Hematopoietic multipotent progenitor cell treated with erythropoietin and hydrocortisone succinate and interleukin-3 and kit ligand, for 4 days (in vitro differentiated cells): ENCODE measurements around the gene RNU11.
"Not testable (repeated sequence)": the region's sequence is repeated elsewhere in the genome, so short reads cannot be mapped to it uniquely, and the experiment has no call there.

Experiments
- DNase-seq: peaks from one replicate; pipeline ENCODE4 v3.0.0-alpha.2; 2015

RNU11 gene

DNA sequence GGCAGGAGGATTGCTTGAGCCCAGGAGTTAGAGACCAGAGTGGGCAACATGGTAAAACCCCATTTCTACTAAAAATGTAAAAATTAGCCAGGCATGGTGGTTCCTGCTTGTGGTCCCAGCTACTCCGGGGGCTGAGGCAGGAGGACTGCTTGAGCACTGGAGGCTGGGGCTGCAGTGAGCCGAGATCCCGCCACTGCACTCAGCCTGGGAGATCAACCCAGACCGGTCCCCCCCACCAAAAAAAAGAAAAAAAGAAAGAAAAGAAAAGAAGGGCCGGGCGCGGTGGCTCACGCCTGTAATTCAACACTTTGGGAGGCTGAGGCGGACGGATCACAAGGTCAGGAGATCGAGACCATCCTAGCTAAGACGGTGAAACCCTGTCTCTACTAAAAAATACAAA, 18.4 kb downstream of the RNU11 start:
- no peak for DNase-seq

DNA sequence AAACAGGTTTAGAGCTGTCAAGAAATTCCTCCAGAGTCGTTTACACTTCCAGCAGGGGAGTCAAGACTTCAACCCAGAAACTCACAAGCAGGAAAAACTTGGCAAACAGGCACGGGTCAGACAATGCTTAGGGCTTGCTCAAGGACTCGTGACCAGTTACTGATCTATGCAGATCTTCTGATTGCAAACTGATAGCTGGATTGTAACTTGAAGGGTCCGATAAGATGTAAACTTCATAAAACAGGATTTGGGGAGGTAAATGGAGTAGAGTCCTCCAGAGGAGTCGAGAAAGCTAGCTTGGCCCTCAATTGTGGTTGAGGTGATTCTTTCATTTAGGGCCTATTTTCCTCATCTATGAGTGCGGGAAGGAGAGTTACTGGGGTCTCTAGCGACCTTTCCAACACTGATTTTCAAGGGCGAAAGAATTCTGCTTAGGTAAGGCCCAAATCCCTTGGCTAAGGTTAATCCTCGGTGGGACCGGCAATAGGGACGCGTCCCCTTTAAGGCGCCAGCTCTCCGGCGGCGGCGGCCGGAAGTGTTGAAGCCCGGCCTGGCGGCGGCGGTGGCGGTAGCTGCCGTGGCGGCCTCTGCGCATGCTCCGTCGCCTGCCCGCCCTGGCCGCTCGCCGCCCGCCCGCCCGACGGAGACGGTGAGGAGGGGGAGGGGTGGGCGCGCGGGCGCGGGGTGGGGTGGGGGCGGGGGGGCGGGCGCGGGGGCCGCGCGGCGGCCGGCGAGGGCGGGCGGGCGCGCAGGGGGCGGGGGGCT, 20.0 kb downstream of the RNU11 start, which contains the start of gene GMEB1:
Gene GMEB1, plus strand, starts transcription at position 594 of the 765 bp plus-strand sequence. CDS start 14,829 bp downstream, outside the sequence.
- peak; percentile 96 for DNase-seq

DNA sequence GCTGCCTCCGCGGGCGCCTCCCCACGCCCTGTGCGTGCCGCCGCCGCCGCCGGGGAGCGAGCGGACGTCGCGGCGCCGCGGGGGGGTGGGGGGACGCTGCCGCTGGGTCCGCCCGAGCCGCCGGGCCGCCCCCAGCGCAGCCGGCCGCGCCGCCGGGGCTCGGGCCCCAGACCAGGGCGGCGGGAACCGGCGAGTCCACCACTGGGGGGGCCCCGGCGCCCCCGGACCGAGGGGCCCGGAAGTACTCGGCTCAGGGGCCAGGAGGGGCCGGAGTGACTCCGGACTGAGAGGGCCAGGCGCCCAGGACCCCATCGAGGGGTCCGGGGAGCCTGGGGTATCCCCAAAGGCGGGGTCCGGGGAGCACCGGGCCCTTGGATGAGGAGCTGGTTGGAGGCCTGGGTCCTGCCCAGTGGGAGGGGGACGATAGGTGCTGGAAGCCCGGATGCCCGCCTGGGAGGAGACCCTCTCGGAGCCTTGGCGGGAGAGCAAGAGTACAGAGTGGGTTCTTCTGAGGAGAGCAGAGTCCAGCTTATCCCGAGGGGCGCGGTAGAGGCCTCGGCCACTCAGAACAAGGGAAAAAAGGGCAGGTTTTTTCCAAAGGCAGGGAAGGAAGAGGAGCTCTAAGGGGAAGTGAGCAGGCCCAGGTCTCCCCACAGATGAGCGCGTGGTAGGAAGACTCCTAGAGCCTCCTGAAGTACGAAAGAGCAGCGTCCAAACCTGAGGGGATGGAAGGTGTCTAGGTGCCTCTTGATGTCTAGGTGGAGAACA, 20.7 kb downstream of the RNU11 start:
- DNase-seq, result peak; percentile 55

DNA sequence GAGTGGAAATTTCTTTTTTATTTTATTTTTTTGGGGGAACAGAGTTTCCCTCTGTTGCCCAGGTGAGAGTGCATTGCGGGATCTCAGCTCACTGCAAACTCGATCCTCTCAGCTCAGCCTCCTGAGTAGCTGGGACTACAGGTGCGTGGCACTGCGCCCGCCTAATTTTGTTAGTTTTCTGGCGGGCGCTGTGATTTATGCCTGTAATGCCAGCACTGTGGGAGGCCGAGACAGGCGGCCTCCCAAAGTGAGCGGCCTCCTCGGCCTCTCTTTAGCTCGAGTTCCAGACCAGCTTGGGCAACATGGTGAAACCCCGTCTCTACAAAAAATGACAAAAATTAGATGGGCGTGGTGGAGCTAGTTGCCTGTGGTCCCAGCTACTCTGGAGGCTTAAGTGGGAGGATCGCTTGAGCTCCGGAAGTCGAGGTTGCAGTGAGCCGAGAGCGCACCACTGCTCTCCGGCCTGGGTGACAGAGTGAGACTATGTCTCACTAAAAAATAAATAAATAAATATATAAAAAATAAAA, 22.9 kb downstream of the RNU11 start:
- no peak for DNase-seq

DNA sequence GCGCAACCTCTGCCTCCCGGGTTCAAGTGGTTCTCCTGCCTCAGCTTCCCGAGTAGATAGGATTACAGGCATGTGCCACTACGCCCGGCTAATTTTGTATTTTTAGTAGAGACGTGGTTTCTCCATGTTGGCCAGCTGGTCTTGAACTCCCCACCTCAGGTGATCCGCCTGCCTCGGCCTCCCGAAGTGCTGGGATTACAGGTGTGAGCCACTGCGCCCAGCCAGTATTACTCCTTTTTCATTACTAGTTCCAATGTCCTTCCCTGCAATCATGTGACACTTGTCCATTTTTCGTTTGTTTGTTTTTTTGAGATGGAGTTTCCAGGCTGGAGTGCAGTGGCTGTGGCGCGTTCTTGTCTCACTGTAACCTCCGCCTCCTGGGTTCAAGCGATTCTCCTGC, 24.6 kb downstream of the RNU11 start:
- not testable (repeated sequence) for DNase-seq

DNA sequence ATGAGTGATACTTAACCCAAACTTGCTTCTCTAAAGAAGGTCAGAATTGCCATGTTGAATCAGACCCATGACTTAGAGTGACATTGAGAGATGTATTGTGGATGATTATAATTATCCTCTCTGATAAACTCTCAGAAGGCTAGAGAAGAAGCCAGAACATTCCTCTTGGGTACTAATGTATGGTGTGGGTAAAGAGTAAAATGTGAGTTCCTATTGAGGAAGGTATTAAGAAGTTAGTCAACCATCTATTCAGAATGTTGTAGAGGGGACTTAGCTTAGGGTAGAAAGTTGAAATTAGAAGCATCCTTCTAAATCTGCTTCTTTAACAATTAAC, 27.5 kb downstream of the RNU11 start:
- no peak for DNase-seq

DNA sequence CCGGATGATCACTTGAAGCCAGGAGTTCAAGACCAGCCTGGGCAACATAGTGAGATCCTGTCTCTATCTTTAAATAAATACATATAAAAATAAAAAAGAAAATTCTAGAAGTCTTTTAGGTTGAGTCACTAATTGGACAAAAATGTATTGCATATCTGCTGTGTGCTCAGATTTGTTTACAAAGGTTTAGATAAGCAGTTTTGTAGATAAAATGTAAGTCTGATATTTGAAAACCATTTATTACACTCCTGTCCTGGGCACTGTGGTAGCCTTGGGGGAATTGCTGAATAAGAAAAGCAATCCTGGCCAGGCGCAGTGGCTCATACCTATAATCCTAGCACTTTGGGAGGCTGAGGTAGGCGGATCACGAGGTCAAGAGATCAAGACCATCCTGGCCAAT, 31.8 kb downstream of the RNU11 start:
- DNase-seq, result no peak

DNA sequence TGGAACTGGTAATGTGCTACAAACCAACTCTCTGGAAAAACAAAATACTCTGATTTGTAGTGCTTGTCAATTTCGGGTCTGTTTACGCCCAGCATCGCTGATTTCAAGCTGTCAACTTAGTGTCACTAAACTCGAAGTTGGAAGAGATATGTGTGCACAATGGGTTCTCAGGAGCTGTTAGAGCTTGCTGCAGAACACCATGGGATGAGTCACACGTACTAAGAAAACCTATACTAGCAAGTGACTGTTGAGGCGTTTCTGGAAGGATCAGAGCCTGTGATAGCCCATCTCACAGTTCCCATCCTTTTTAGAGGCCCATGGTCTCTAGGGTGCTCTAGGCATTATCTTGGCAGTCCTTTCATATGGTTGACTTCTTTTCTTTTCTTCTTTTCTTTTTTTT, 34.4 kb downstream of the RNU11 start:
- DNase-seq, result no peak

DNA sequence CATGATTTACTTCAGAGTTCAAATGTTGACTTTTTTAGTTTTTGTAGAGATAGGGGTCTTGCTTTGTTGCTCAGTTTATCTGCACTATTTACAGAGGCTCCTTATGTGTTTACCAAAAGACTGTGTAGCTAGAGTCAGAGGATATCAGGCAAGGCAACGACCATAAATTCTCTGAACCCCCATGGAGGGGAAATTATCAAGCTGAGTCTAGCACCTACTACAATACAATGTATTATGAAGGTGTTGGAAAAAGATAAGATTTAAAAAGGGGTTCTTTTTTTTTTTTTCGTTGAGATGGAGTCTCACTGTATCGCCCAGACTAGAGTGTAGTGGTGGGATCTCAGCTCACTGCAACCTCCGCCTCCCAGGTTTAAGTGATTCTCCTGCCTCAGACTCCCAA, 36.5 kb downstream of the RNU11 start:
- peak; percentile 15 for DNase-seq

DNA sequence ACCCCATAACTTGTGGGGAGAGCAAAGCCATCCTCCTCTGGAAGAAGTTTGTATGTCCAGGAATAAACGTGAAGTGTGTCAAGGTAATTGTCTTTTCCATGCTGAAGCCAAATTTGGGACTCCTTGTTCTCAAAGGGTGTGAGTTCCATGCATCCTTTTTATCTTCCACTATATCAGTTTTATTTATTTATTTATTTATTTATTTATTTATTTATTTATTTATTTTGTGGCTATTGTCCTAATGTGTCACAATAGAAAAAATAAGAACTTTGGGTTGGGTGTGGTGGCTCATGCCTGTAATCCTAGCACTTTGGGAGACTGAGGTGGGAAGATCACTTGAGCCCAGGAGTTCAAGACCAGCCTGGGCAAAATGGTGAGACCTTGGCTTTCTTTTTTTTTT, 43.2 kb downstream of the RNU11 start:
- not testable (repeated sequence) for DNase-seq
